NCI-H748 (cell line): ENCODE results near the gene SLC36A2.
A peak's percentile ranks its signal among the peaks of the same experiment; 100 is the strongest.
"Not testable (repeated sequence)": the region's sequence is repeated elsewhere in the genome, so short reads cannot be mapped to it uniquely, and the experiment has no call there.

Experiments
- DNase-seq: peaks from one replicate; lab custom pipeline; 2025; ENCODE audit not compliant: unreplicated experiment; lab: John Stamatoyannopoulos, UW

Gene SLC36A2

GRCh38 chr5:151347369-151347768, at the start of gene SLC36A2:
SLC36A2 (minus strand) TSS chr5:151347559; CDS start chr5:151347460, 99 bp downstream.
- DNase-seq = no peak

- no peak for DNase-seq
These were observed 41.6 kb upstream of the SLC36A2 start for GRCh38 chr5:151388960-151389359.

- no peak for DNase-seq
These were observed 36.7 kb upstream of the SLC36A2 start for GRCh38 chr5:151384106-151384505.

GRCh38 chr5:151383011-151383410, 35.7 kb upstream of the SLC36A2 start:
- no peak for DNase-seq

GRCh38 chr5:151382576-151382975, 35.2 kb upstream of the SLC36A2 start:
- no peak for DNase-seq

GRCh38 chr5:151381899-151382298, 34.5 kb upstream of the SLC36A2 start:
- no peak for DNase-seq

- no peak for DNase-seq
These were observed 31.3 kb upstream of the SLC36A2 start for GRCh38 chr5:151378616-151379015.

GRCh38 chr5:151374539-151374938, 27.2 kb upstream of the SLC36A2 start:
- no peak for DNase-seq

GRCh38 chr5:151367038-151367437, 19.7 kb upstream of the SLC36A2 start:
- not testable (repeated sequence) for DNase-seq

- peak; percentile 27 for DNase-seq
These were observed 16.3 kb upstream of the SLC36A2 start for GRCh38 chr5:151363673-151364072.

- DNase-seq = no peak
These were observed 15.6 kb upstream of the SLC36A2 start for GRCh38 chr5:151362970-151363369.

GRCh38 chr5:151359391-151359790, 12.0 kb upstream of the SLC36A2 start:
- no peak for DNase-seq

GRCh38 chr5:151357792-151358191, 10.4 kb upstream of the SLC36A2 start:
- no peak for DNase-seq

GRCh38 chr5:151357097-151357496, 9.7 kb upstream of the SLC36A2 start:
- DNase-seq = no peak

GRCh38 chr5:151351671-151352070, 4.3 kb upstream of the SLC36A2 start:
- no peak for DNase-seq

- no peak for DNase-seq
These were observed 1.4 kb upstream of the SLC36A2 start for GRCh38 chr5:151348789-151349188.

GRCh38 chr5:151345808-151346478, 1.4 kb downstream of the SLC36A2 start:
- DNase-seq = no peak

GRCh38 chr5:151345187-151345807, 2.1 kb downstream of the SLC36A2 start:
- DNase-seq = no peak

GRCh38 chr5:151344088-151344487, 3.3 kb downstream of the SLC36A2 start:
- DNase-seq = no peak

- DNase-seq = no peak
These were observed 7.4 kb downstream of the SLC36A2 start for GRCh38 chr5:151340004-151340403.

- DNase-seq = no peak
These were observed 8.6 kb downstream of the SLC36A2 start for GRCh38 chr5:151338734-151339133.

- DNase-seq = no peak
These were observed 14.5 kb downstream of the SLC36A2 start for GRCh38 chr5:151332857-151333256.

GRCh38 chr5:151328734-151329133, 18.6 kb downstream of the SLC36A2 start:
- DNase-seq = no peak
